Measurements from ENCODE around the gene COX6B1. TPM values are rescaled to one million over a fixed set of nuclear protein-coding genes. Genes with fewer than 3 reads are reported as not detected.

The COX6B1 gene
- total and polyA plus RNA-seq, 4 donors = 202 to 1,407 (median 508) TPM

- DNase-seq (no peak), ATAC-seq (ENCODE audit: insufficient read depth, low FRiP score) (no peak)
- Histone ChIP-seq H3K9me3 (ENCODE audit: control insufficient read depth in 4 of 4, insufficient read depth in 3 of 4, low read length in 3 of 4) (no peaks in the 10 kb centered on the region), H3K36me3 (ENCODE audit: control insufficient read depth in 4 of 4, insufficient read depth in 4 of 4, low read length in 4 of 4) (peaks cover 2 to 7% (median 6%) of the 10 kb centered on the region in 4 donors), H3K4me3 (no peak within 1 kb of the TSS), H3K27me3 (ENCODE audit: control insufficient read depth in 3 of 3, insufficient read depth in 3 of 3, low read length in 2 of 3) (peaks cover 0 to 3% (median 2%) of the 10 kb centered on the region in 3 donors), H3K9ac (ENCODE audit: insufficient read depth in 1 of 2, low read length in 2 of 2) (no peak within 1 kb of the TSS), H3K4me1 (ENCODE audit: control insufficient read depth in 5 of 5, insufficient read depth in 5 of 5, low read length in 5 of 5) (no peaks in the 10 kb centered on the region), H3K27ac (ENCODE audit: low read depth in 1 of 2, low read length in 1 of 2) (no peak within 1 kb of the TSS)
- WGBS, 2 donors = 74 to 77% methylated on average over 16 of the region's 16 CpGs
- TF ChIP-seq, protein P1, sequence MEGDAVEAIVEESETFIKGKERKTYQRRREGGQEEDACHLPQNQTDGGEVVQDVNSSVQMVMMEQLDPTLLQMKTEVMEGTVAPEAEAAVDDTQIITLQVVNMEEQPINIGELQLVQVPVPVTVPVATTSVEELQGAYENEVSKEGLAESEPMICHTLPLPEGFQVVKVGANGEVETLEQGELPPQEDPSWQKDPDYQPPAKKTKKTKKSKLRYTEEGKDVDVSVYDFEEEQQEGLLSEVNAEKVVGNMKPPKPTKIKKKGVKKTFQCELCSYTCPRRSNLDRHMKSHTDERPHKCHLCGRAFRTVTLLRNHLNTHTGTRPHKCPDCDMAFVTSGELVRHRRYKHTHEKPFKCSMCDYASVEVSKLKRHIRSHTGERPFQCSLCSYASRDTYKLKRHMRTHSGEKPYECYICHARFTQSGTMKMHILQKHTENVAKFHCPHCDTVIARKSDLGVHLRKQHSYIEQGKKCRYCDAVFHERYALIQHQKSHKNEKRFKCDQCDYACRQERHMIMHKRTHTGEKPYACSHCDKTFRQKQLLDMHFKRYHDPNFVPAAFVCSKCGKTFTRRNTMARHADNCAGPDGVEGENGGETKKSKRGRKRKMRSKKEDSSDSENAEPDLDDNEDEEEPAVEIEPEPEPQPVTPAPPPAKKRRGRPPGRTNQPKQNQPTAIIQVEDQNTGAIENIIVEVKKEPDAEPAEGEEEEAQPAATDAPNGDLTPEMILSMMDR (IDR thresholded peaks at IDR 0.05; ENCODE audit: control extremely low read depth, extremely low read depth) = no peak
These were observed 18.3 kb downstream of the COX6B1 start, which contains the start of gene UPK1A for GRCh38 chr19:35666251-35666913. TSS of gene UPK1A (plus strand) at chr19:35666517. CDS start at chr19:35666813, 296 bp downstream.

DNA sequence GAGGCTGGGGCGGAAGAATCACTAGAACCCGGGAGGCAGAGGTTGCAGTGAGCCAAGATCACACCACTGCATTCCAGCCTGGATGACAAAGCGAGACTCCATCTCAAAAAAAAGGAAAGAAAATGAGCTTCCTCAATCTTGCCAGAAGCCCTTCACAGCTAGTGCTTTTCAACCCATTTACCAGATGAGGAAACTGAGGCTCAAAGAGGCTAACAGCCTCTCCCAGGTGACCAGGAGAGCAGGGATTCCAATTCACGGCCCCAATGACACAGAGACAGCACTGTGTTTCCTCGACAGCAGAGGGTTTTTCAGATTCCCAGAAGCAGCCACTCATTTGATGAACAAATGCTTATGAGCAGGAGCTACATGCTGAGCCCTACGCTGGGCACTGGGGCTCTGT, 21.4 kb downstream of the COX6B1 start:
- WGBS, 2 donors = 72 to 81% methylated on average over 6 of the region's 6 CpGs
- TF ChIP-seq, protein P1 (IDR thresholded peaks at IDR 0.05; ENCODE audit: control extremely low read depth, extremely low read depth) = no peak
- Histone ChIP-seq H3K27me3 (ENCODE audit: control insufficient read depth in 3 of 3, insufficient read depth in 3 of 3, low read length in 2 of 3) (peaks cover 0 to 23% (median 8%) of the 10 kb centered on the region in 3 donors), H3K4me3 (no peak overlapping the region), H3K36me3 (ENCODE audit: control insufficient read depth in 4 of 4, insufficient read depth in 4 of 4, low read length in 4 of 4) (peaks cover 0 to 3% (median 0%) of the 10 kb centered on the region in 4 donors), H3K27ac (ENCODE audit: low read depth in 1 of 2, low read length in 1 of 2) (no peak overlapping the region), H3K4me1 (ENCODE audit: control insufficient read depth in 5 of 5, insufficient read depth in 5 of 5, low read length in 5 of 5) (peaks cover 0 to 4% (median 0%) of the 10 kb centered on the region in 5 donors), H3K9ac (ENCODE audit: insufficient read depth in 1 of 2, low read length in 2 of 2) (no peak overlapping the region), H3K9me3 (ENCODE audit: control insufficient read depth in 4 of 4, insufficient read depth in 3 of 4, low read length in 3 of 4) (no peaks in the 10 kb centered on the region)
- DNase-seq (no peak), ATAC-seq (ENCODE audit: insufficient read depth, low FRiP score) (no peak)

- Histone ChIP-seq H3K36me3 (ENCODE audit: control insufficient read depth in 4 of 4, insufficient read depth in 4 of 4, low read length in 4 of 4) (peaks cover 0 to 3% (median 0%) of the 10 kb centered on the region in 4 donors), H3K9me3 (ENCODE audit: control insufficient read depth in 4 of 4, insufficient read depth in 3 of 4, low read length in 3 of 4) (no peaks in the 10 kb centered on the region), H3K4me1 (ENCODE audit: control insufficient read depth in 5 of 5, insufficient read depth in 5 of 5, low read length in 5 of 5) (peaks cover 0 to 4% (median 0%) of the 10 kb centered on the region in 5 donors), H3K9ac (ENCODE audit: insufficient read depth in 1 of 2, low read length in 2 of 2) (no peak overlapping the region), H3K27me3 (ENCODE audit: control insufficient read depth in 3 of 3, insufficient read depth in 3 of 3, low read length in 2 of 3) (peaks cover 0 to 24% (median 8%) of the 10 kb centered on the region in 3 donors), H3K4me3 (no peak overlapping the region), H3K27ac (ENCODE audit: low read depth in 1 of 2, low read length in 1 of 2) (no peak overlapping the region)
- DNase-seq = no peak
- 62 to 68% methylated on average over 4 of the region's 4 CpGs for WGBS, 2 donors
- ATAC-seq (ENCODE audit: insufficient read depth, low FRiP score) = no peak
- TF ChIP-seq, protein P1 (IDR thresholded peaks at IDR 0.05; ENCODE audit: control extremely low read depth, extremely low read depth) = no peak
These were observed 21.9 kb downstream of the COX6B1 start for GRCh38 chr19:35669974-35670373.

Measured in lung (tissue), 12 donors.